Adrenal gland (tissue), 5 donors: ENCODE data around the gene VTCN1.

Experiments
- CTCF ChIP-seq, 6 experiments: fragments of 450-650 bp in 4 of 6; fragments of 200-600 bp in 2 of 6; sonication (generic) in 1 of 6; IDR thresholded peaks; 1 replicate in 5 of 6; 2 replicates in 1 of 6; pipeline versions ENCODE4 v1.5.1 to v1.8.0; 2016 to 2021; ENCODE audit warnings: antibody characterized with exemption in 6 of 6, mild to moderate bottlenecking in 2 of 6, moderate library complexity in 1 of 6
- POLR2A ChIP-seq, 2 donors: fragments of 450-650 bp; IDR thresholded peaks; one replicate each; pipeline ENCODE4 v1.6.1; 2017; ENCODE audit warnings: antibody characterized with exemption in 2 of 2, mild to moderate bottlenecking in 2 of 2, moderate library complexity in 1 of 2
- donor health status: DM: no; HTN: no; CAD: no.

GRCh38 chr1:117205368-117205767 is 5.4 kb downstream of the VTCN1 start:
- TF ChIP-seq CTCF (IDR thresholded peaks at IDR 0.05) (no peak), POLR2A (IDR thresholded peaks at IDR 0.05) (no peak)
